H1 (cell line): ENCODE measurements around the gene GRK3. TPM values are rescaled to one million over a fixed set of nuclear protein-coding genes. Genes with fewer than 3 reads are reported as not detected.

Experiments used
- CTCF ChIA-PET: fragments of 300-600 bp; sonication (Branson Sonifier 250); formaldehyde crosslinking; loops from one replicate; lab custom pipeline; 2021; ENCODE audit not compliant: partially characterized antibody; lab: Charles Lee
- POLR2A ChIA-PET: fragments of 300-600 bp; sonication (Branson Sonifier 250); formaldehyde crosslinking; loops from one replicate; lab custom pipeline; 2021; ENCODE audit warnings: inconsistent platforms; ENCODE audit not compliant: partially characterized antibody; lab: Charles Lee
- DNase-seq, 2 experiments: peaks; one replicate each; pipeline versions ENCODE4 v3.0.0 to v3.0.0-alpha.2; 2010 to 2022; ENCODE audit warnings: low spot score in 2 of 2, low read depth in 1 of 2, mixed read lengths in 1 of 2
- FAIRE-seq: peaks from 2 replicates; lab custom pipeline; 2011; peaks lifted over from hg19 to GRCh38; lab: Jason Lieb, UNC
- H2AFZ ChIP-seq: 2 replicates; pipeline ENCODE4 v1.8.1; 2012; ENCODE audit warnings: low read length, inconsistent platforms
- H2AK5ac ChIP-seq: 2 replicates; pipeline ENCODE4 v1.6.1; 2013; ENCODE audit warnings: low read depth, low read length
- H2BK120ac ChIP-seq: replicated peaks from 2 replicates; pipeline ENCODE3; 2013; ENCODE audit warnings: low read depth, low read length, inconsistent platforms
- H2BK12ac ChIP-seq: 2 replicates; pipeline ENCODE4 v1.6.1; 2013; ENCODE audit warnings: low read depth, low read length
- H2BK15ac ChIP-seq: 2 replicates; pipeline ENCODE4 v1.6.1; 2013; ENCODE audit warnings: low read length
- H2BK20ac ChIP-seq: 2 replicates; pipeline ENCODE4 v1.6.1; 2013; ENCODE audit warnings: low read length
- H2BK5ac ChIP-seq: 2 replicates; pipeline ENCODE4 v1.6.1; 2013; ENCODE audit warnings: low read depth, low read length
- H3K14ac ChIP-seq: 2 replicates; pipeline ENCODE4 v1.6.1; 2013; ENCODE audit warnings: inconsistent platforms; ENCODE audit not compliant: insufficient read length
- H3K18ac ChIP-seq: 2 replicates; pipeline ENCODE4 v1.6.1; 2013; ENCODE audit warnings: low read length; ENCODE audit errors: extremely low read depth
- H3K23ac ChIP-seq: 2 replicates; pipeline ENCODE4 v1.6.1; 2013; ENCODE audit warnings: inconsistent platforms; ENCODE audit not compliant: insufficient read length
- H3K23me2 ChIP-seq: 2 replicates; pipeline ENCODE4 v1.6.1; 2013; ENCODE audit warnings: low read depth, low read length
- H3K27ac ChIP-seq: 2 replicates; pipeline ENCODE4 v1.6.1; 2011; ENCODE audit warnings: low read depth, low read length, inconsistent platforms
- H3K27me3 ChIP-seq, 4 experiments: replicated peaks in 1 of 4; 1 replicate in 1 of 4; 2 replicates in 3 of 4; pipeline versions ENCODE4 v1.6.1 to v1.8.1; 2011 to 2013; ENCODE audit warnings: low read length in 3 of 4, mild to moderate bottlenecking in 3 of 4, inconsistent platforms in 2 of 4, mixed read lengths in 2 of 4, moderate library complexity in 1 of 4; ENCODE audit not compliant: control insufficient read depth in 3 of 4, insufficient read depth in 3 of 4; ENCODE audit errors: extremely low read depth in 1 of 4
- H3K36me3 ChIP-seq, 4 experiments: 2 replicates each; pipeline versions ENCODE4 v1.6.1 to v1.8.1; 2011 to 2013; ENCODE audit warnings: mild to moderate bottlenecking in 4 of 4, low read length in 3 of 4, moderate library complexity in 2 of 4, control low read depth in 1 of 4, inconsistent platforms in 1 of 4; ENCODE audit not compliant: insufficient read depth in 4 of 4, control insufficient read depth in 2 of 4
- H3K4ac ChIP-seq: replicated peaks from 2 replicates; pipeline ENCODE3; 2013; ENCODE audit warnings: low read length, low read depth, mixed read lengths, inconsistent platforms; ENCODE audit not compliant: insufficient read length
- H3K4me1 ChIP-seq, 4 experiments: replicated peaks in 1 of 4; 1 replicate in 1 of 4; 2 replicates in 3 of 4; pipeline versions ENCODE4 v1.6.1 to v1.8.1; 2011 to 2013; ENCODE audit warnings: low read length in 3 of 4, inconsistent platforms in 2 of 4, mixed read lengths in 1 of 4; ENCODE audit not compliant: insufficient read depth in 4 of 4, control insufficient read depth in 3 of 4
- H3K4me2 ChIP-seq, 2 experiments: 2 replicates each; pipeline versions ENCODE4 v1.6.1 to v1.8.1; 2011 to 2013; ENCODE audit warnings: low read depth in 2 of 2, low read length in 2 of 2, control low read depth in 1 of 2, inconsistent platforms in 1 of 2, mild to moderate bottlenecking in 1 of 2; ENCODE audit not compliant: insufficient read depth in 1 of 2
- H3K4me3 ChIP-seq, 4 experiments: fragments of 200-600, 300-600 bp in 1 of 4; sonication (generic), shearing (Covaris generic), sonication (Bioruptor Twin) in 1 of 4; 2 replicates each; pipeline versions ENCODE4 v1.5.1 to v1.8.1; 2011 to 2016; ENCODE audit warnings: low read length in 4 of 4, low read depth in 3 of 4, control low read depth in 2 of 4, inconsistent platforms in 2 of 4, mild to moderate bottlenecking in 2 of 4, mixed read lengths in 1 of 4, moderate library complexity in 1 of 4; ENCODE audit not compliant: insufficient read depth in 2 of 4; ENCODE audit errors: extremely low read depth in 1 of 4
- H3K56ac ChIP-seq: replicated peaks from 2 replicates; pipeline ENCODE3; 2013; ENCODE audit warnings: low read depth, mild to moderate bottlenecking, mixed read lengths, low read length, inconsistent platforms; ENCODE audit not compliant: insufficient read length
- H3K79me1 ChIP-seq: 2 replicates; pipeline ENCODE4 v1.6.1; 2013; ENCODE audit warnings: low read depth, low read length, control low read depth
- H3K79me2 ChIP-seq, 2 experiments: 2 replicates each; pipeline versions ENCODE4 v1.6.1 to v1.8.1; 2012 to 2013; ENCODE audit warnings: low read length in 2 of 2, mild to moderate bottlenecking in 2 of 2, inconsistent platforms in 1 of 2; ENCODE audit not compliant: insufficient read depth in 2 of 2, control insufficient read depth in 1 of 2
- H3K9ac ChIP-seq, 4 experiments: replicated peaks in 1 of 4; 1 replicate in 1 of 4; 2 replicates in 3 of 4; pipeline versions ENCODE4 v1.6.1 to v1.8.1; 2011 to 2013; ENCODE audit warnings: low read depth in 3 of 4, low read length in 3 of 4, control low read depth in 2 of 4, mild to moderate bottlenecking in 2 of 4, moderate library complexity in 2 of 4, inconsistent platforms in 1 of 4; ENCODE audit errors: extremely low read depth in 1 of 4
- H3K9me3 ChIP-seq, 2 experiments: 2 replicates each; pipeline versions ENCODE4 v1.6.1 to v1.8.1; 2012 to 2013; ENCODE audit warnings: mild to moderate bottlenecking in 2 of 2, moderate library complexity in 2 of 2, control low read depth in 1 of 2, inconsistent platforms in 1 of 2, low read depth in 1 of 2, low read length in 1 of 2, mixed read lengths in 1 of 2; ENCODE audit not compliant: insufficient read depth in 2 of 2
- H4K20me1 ChIP-seq, 2 experiments: replicated peaks in 1 of 2; 2 replicates each; pipeline versions ENCODE3 to v1.8.1; 2011 to 2013; ENCODE audit warnings: inconsistent platforms in 2 of 2, low read length in 2 of 2, mild to moderate bottlenecking in 1 of 2; ENCODE audit not compliant: insufficient read depth in 2 of 2, control insufficient read depth in 1 of 2
- H4K5ac ChIP-seq: 2 replicates; pipeline ENCODE4 v1.6.1; 2013; ENCODE audit warnings: low read length, low read depth, mixed read lengths, inconsistent platforms; ENCODE audit not compliant: insufficient read length
- H4K8ac ChIP-seq: 2 replicates; pipeline ENCODE4 v1.8.0; 2013; ENCODE audit warnings: mild to moderate bottlenecking, moderate library complexity, low read length, inconsistent platforms; ENCODE audit not compliant: insufficient read depth; ENCODE audit errors: extremely low read depth
- H4K91ac ChIP-seq: replicated peaks from 2 replicates; pipeline ENCODE3; 2013; ENCODE audit warnings: low read length, mixed read lengths, inconsistent platforms; ENCODE audit not compliant: insufficient read length
- CBX5 ChIP-seq: fragments of 300-800, 300-1000 bp; sonication (generic); IDR thresholded peaks from 2 replicates; pipeline ENCODE4 v1.7.1; 2016; ENCODE audit warnings: antibody characterized with exemption, low read length, low read depth
- CHD1 ChIP-seq: IDR thresholded peaks from 2 replicates; pipeline ENCODE4 v1.6.1; 2012; ENCODE audit warnings: low read depth, low read length, improper control_type of control experiment
- EP300 ChIP-seq, 2 experiments: IDR thresholded peaks; 1 replicate in 1 of 2; 2 replicates in 1 of 2; pipeline ENCODE4 v1.6.1; 2011 to 2012; ENCODE audit warnings: low read depth in 2 of 2, low read length in 2 of 2, mild to moderate bottlenecking in 2 of 2, borderline replicate concordance in 1 of 2, inconsistent platforms in 1 of 2, moderate library complexity in 1 of 2
- EZH2 ChIP-seq: fragments of 200-600 bp; sonication (generic); IDR thresholded peaks from 2 replicates; pipeline ENCODE4 v1.7.1; 2012; ENCODE audit warnings: low read depth, mild to moderate bottlenecking, moderate library complexity, low read length, inconsistent platforms; ENCODE audit not compliant: severe bottlenecking
- MAFK ChIP-seq: IDR thresholded peaks from 2 replicates; pipeline ENCODE4 v1.6.1; 2012; ENCODE audit warnings: low read depth, mild to moderate bottlenecking, improper control_type of control experiment, low read length
- MAX ChIP-seq: IDR thresholded peaks from 2 replicates; pipeline ENCODE4 v1.6.1; 2012; ENCODE audit warnings: inconsistent platforms
- RFX5 ChIP-seq: IDR thresholded peaks from 2 replicates; pipeline ENCODE4 v1.6.1; 2011; ENCODE audit warnings: low read depth, low read length, improper control_type of control experiment, borderline replicate concordance
- SP2 ChIP-seq: IDR thresholded peaks from 2 replicates; pipeline ENCODE4 v1.6.1; 2012; ENCODE audit warnings: mild to moderate bottlenecking, low read length, inconsistent platforms
- SP4 ChIP-seq: IDR thresholded peaks from 2 replicates; pipeline ENCODE4 v1.6.1; 2012; ENCODE audit warnings: low read length, inconsistent platforms
- SUZ12 ChIP-seq: fragments of 200-600 bp; sonication (generic); IDR thresholded peaks from 2 replicates; pipeline ENCODE4 v1.6.1; 2012; ENCODE audit warnings: mild to moderate bottlenecking, inconsistent platforms, low read length, moderate library complexity, mixed read lengths
- WGBS, 2 experiments: shearing (Covaris generic) in 1 of 2; methylation state at CpG; one replicate each; pipeline versions ENCODE4 v1.1.6 to v1.1.7; 2013 to 2015; ENCODE audit warnings: low lambda C conversion rate in 2 of 2, mixed read lengths in 2 of 2, inconsistent platforms in 1 of 2, low coverage in 1 of 2, missing lambda C conversion rate in 1 of 2; ENCODE audit not compliant: insufficient replicate concordance in 2 of 2, insufficient coverage in 1 of 2, insufficient read length in 1 of 2; ENCODE audit errors: extremely low coverage in 1 of 2, missing lambda C conversion rate in 1 of 2; 5-methylcytosine and 5-hydroxymethylcytosine counted together
- polyA plus RNA-seq, 7 experiments: library from polyadenylated mRNA; depleted of rRNA in 3 of 7; stranded (reverse) in 5 of 7; unstranded in 2 of 7; fragments of >200 nt in 5 of 7; fragments of 200-250 nt in 2 of 7; gene quantifications; 1 replicate in 5 of 7; 2 replicates in 1 of 7; 4 replicates in 1 of 7; pipeline versions ENCODE4 v1.2.1 to v1.2.3, GENCODE V29; 2011 to 2013; ENCODE audit warnings: missing spikeins in 2 of 7, mixed read lengths in 2 of 7
- total RNA-seq: library from RNA; stranded (reverse); fragmentation: NEBNext Ultra II Directional; extraction: Animal tissue kit (Norgen Biotek cat#: 25700); gene quantifications from 2 replicates; pipeline ENCODE4 v1.2.1, GENCODE V29; 2021

GRK3 gene
- total and polyA plus RNA-seq, 2 of the 8 experiments (the other 6 are each of a cell fraction or from before 2014, with no cell fraction given), result 7.5 to 35.3 TPM

GRCh38 chr22:25629613-25630012 lies 65.1 kb downstream of the GRK3 start:
- peaks cover 0 to 48% of the 10 kb centered on the region in 2 experiments; a peak in 3 of 4 replicates for H3K79me2 ChIP-seq
- no peak overlapping the region for H4K5ac ChIP-seq
- no peak overlapping the region for H2BK5ac ChIP-seq
- H3K56ac ChIP-seq, result no peak overlapping the region
- peaks cover 5 to 10% of the 10 kb centered on the region in 2 experiments for H4K20me1 ChIP-seq
- H3K27ac ChIP-seq, result no peak overlapping the region
- no peak for DNase-seq
- H4K91ac ChIP-seq, result no peak overlapping the region
- H3K4me1 ChIP-seq, result no peaks in the 10 kb centered on the region
- no peak overlapping the region for H2BK20ac ChIP-seq
- H3K23ac ChIP-seq, result no peak overlapping the region
- no peaks in the 10 kb centered on the region for H3K27me3 ChIP-seq
- H3K9me3 ChIP-seq, result no peaks in the 10 kb centered on the region
- CTCF ChIA-PET, result no interaction called here
- no peak overlapping the region for H4K8ac ChIP-seq
- no peaks in the 10 kb centered on the region for H3K36me3 ChIP-seq
- TF ChIP-seq MAX (no peak), MAFK (no peak), SP4 (no peak), EZH2 (no peak), SP2 (no peak), RFX5 (no peak), SUZ12 (no peak), CBX5 (no peak), CHD1 (no peak), EP300 (IDR thresholded peaks at IDR 0.05; ENCODE audit: borderline replicate concordance in 1 of 2, low read depth in 2 of 2, low read length in 2 of 2) (no peak)
- TF ChIP-seq, all 59 proteins: peak for 0
- no peaks in the 10 kb centered on the region for H3K23me2 ChIP-seq
- no peak overlapping the region for H2BK120ac ChIP-seq
- no peak overlapping the region for H2BK12ac ChIP-seq
- WGBS, 2 experiments, result 95% methylated on average over 2 of the region's 2 CpGs; no CpG with 5 or more reads in 1 of the 2 experiments
- no peak overlapping the region for H3K4me3 ChIP-seq
- no peak overlapping the region for H2BK15ac ChIP-seq
- H3K79me1 ChIP-seq, result peaks cover 10% of the 10 kb centered on the region
- no peak overlapping the region for H2AFZ ChIP-seq
- no peak overlapping the region; a peak in 1 of 7 replicates for H3K9ac ChIP-seq
- H3K4ac ChIP-seq, result no peak overlapping the region
- H3K14ac ChIP-seq, result no peak overlapping the region
- FAIRE-seq, result no peak
- POLR2A ChIA-PET, result no interaction called here
- no peak overlapping the region for H3K4me2 ChIP-seq
- H3K18ac ChIP-seq, result no peak overlapping the region
- no peak overlapping the region for H2AK5ac ChIP-seq
